BLaER1 treated with 17β-estradiol and CSF1 and Interleukin-3, amounts not matched to agents 10 nM and 100 nM (cell line): ENCODE measurements around the gene ZSCAN31.

Source experiments
- H3K27ac ChIP-seq, 11 experiments: shearing (Covaris generic); formaldehyde crosslinking; 2 replicates each; pipeline ENCODE4 v1.8.1; 2022
- H3K27me3 ChIP-seq, 11 experiments: shearing (Covaris generic); formaldehyde crosslinking; 2 replicates each; pipeline ENCODE4 v1.8.1; 2022
- H3K36me3 ChIP-seq, 11 experiments: shearing (Covaris generic); formaldehyde crosslinking; 2 replicates each; pipeline ENCODE4 v1.8.1; 2022
- H3K4me1 ChIP-seq, 10 experiments: shearing (Covaris generic); formaldehyde crosslinking; 2 replicates each; pipeline ENCODE4 v1.8.1; 2022
- H3K4me2 ChIP-seq, 11 experiments: shearing (Covaris generic); formaldehyde crosslinking; 2 replicates each; pipeline ENCODE4 v1.8.1; 2022
- H3K4me3 ChIP-seq, 10 experiments: shearing (Covaris generic); formaldehyde crosslinking; 2 replicates each; pipeline ENCODE4 v1.8.1; 2022
- H3K9ac ChIP-seq, 11 experiments: shearing (Covaris generic); formaldehyde crosslinking; 2 replicates each; pipeline ENCODE4 v1.8.1; 2022
- H3K9me3 ChIP-seq, 11 experiments: shearing (Covaris generic); formaldehyde crosslinking; replicated peaks in 1 of 11; 2 replicates each; pipeline ENCODE4 v1.8.1; 2022
- H4K20me1 ChIP-seq, 11 experiments: shearing (Covaris generic); formaldehyde crosslinking; 2 replicates each; pipeline ENCODE4 v1.8.1; 2022
- Cebpa-rat ChIP-seq, 11 experiments: shearing (Covaris generic); IDR thresholded peaks; 2 replicates each; pipeline ENCODE4 v1.8.1; 2022

ZSCAN31 gene

DNA sequence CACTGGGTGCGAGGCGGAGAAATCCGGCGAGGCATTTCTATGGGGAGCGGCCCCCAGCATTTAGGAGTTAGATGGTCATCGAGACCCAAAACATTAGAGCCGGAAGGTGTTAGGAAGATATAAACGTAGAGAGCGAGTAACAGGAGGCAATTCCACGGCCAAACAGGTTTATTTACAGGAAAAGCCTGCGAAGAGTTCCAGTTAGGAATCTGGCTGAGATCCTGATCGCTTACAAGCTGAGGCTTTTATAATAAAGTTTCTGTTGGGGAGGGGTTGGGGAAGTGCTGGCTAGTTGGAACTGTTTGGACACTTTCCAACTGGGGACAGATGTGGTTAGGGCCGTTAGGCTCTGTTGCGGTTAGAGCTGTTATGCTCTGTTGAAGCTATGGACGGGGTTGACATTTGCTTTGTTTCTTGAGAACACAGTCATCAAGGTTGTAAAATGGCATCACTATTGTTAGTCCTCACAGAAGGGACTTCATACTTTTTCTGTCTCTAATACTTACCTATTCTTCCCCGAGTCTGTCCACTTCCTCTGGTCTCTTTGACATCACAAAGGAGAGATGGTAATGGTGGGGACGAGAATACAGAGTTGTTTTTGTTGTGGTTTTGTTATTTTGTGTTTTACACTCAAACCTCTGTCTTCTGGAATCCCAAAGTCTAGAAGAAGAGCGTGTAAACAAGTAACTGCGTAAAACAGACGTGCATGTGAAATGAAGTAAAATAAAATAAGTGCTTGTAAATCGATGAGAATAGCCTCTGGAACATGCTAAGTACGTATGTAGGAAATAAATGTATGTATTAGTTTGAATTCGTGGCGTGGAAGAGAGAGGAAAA, 554 bp upstream of the ZSCAN31 start:
- Histone ChIP-seq H3K9ac (peak overlapping the region; percentile 80 to 92 (median 89)), H3K4me2 (peak overlapping the region; percentile 86 to 97 (median 89)), H3K36me3 (peaks cover 0 to 8% (median 0%) of the 10 kb centered on the region in 11 experiments; a peak in 1 of 22 replicates), H3K4me3 (peak overlapping the region; percentile 65 to 88 (median 80)), H3K27me3 (no peaks in the 10 kb centered on the region), H3K9me3 (peaks cover 24 to 56% (median 30%) of the 10 kb centered on the region in 11 experiments), H3K27ac (peak overlapping the region; percentile 73 to 98 (median 94)), H3K4me1 (peaks cover 15 to 43% (median 24%) of the 10 kb centered on the region in 10 experiments), H4K20me1 (no peaks in the 10 kb centered on the region)
- no peak for TF ChIP-seq Cebpa-rat (IDR thresholded peaks at IDR 0.05)

GRCh38 chr6:28335040-28335563, 846 bp downstream of the ZSCAN31 start:
- Histone ChIP-seq H3K9me3 (peaks cover 11 to 46% (median 22%) of the 10 kb centered on the region in 11 experiments), H3K36me3 (peaks cover 0 to 5% (median 0%) of the 10 kb centered on the region in 11 experiments; a peak in 1 of 22 replicates), H3K27me3 (no peaks in the 10 kb centered on the region), H4K20me1 (no peaks in the 10 kb centered on the region), H3K4me1 (peaks cover 15 to 33% (median 24%) of the 10 kb centered on the region in 10 experiments), H3K4me2 (peak overlapping the region; percentile 70 to 97 (median 89)), H3K4me3 (peak overlapping the region; percentile 65 to 88 (median 80)), H3K9ac (peak overlapping the region; percentile 18 to 92 (median 89); a peak in 20 of 22 replicates), H3K27ac (peak overlapping the region in 10 of 11 experiments; percentile 84 to 98 (median 94); a peak in 19 of 22 replicates)
- no peak for TF ChIP-seq Cebpa-rat (IDR thresholded peaks at IDR 0.05)

GRCh38 chr6:28334286-28335039, 1.5 kb downstream of the ZSCAN31 start:
- Histone ChIP-seq H3K4me1 (peaks cover 15 to 33% (median 24%) of the 10 kb centered on the region in 10 experiments), H4K20me1 (no peaks in the 10 kb centered on the region), H3K9me3 (peaks cover 11 to 46% (median 22%) of the 10 kb centered on the region in 11 experiments), H3K36me3 (peaks cover 0 to 2% (median 0%) of the 10 kb centered on the region in 11 experiments; a peak in 2 of 22 replicates), H3K27ac (peak overlapping the region in 9 of 11 experiments; percentile 84 to 98 (median 95); a peak in 15 of 22 replicates), H3K9ac (peak overlapping the region in 7 of 11 experiments; percentile 18 to 90 (median 89); a peak in 11 of 22 replicates), H3K4me3 (peak overlapping the region in 9 of 10 experiments; percentile 71 to 88 (median 82); a peak in 13 of 20 replicates), H3K27me3 (no peaks in the 10 kb centered on the region), H3K4me2 (peak overlapping the region; percentile 70 to 97 (median 89))
- TF ChIP-seq Cebpa-rat (IDR thresholded peaks at IDR 0.05): no peak

DNA sequence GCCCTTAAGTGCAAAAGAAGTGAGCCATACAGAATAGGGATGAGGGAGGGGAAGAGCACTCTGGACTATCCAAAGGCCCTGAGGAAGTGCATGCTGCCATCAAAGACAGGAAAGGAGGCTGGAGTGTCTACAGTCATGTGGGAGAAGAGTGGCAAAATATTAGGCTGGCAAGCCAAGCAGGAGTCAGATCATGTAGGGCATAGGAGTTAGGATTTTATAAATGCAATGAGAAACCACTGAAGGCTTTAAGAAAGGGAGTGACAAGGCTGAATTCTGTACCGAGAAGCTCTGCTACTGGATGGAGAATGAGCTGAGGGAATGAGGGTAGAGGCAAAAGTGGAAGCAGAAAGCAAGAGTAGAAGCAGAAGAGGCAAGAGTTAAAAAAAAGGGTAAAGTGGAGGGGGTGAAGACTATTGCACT, 2.3 kb downstream of the ZSCAN31 start:
- Histone ChIP-seq H3K36me3 (peaks cover 0 to 10% (median 0%) of the 10 kb centered on the region in 11 experiments; a peak in 2 of 22 replicates), H3K27me3 (no peaks in the 10 kb centered on the region), H3K27ac (no peak overlapping the region), H3K4me1 (peaks cover 15 to 33% (median 24%) of the 10 kb centered on the region in 10 experiments), H3K4me2 (no peak overlapping the region; a peak in 1 of 22 replicates), H3K9me3 (peaks cover 16 to 47% (median 25%) of the 10 kb centered on the region in 11 experiments), H3K9ac (no peak overlapping the region), H4K20me1 (no peaks in the 10 kb centered on the region), H3K4me3 (no peak overlapping the region)
- TF ChIP-seq Cebpa-rat (IDR thresholded peaks at IDR 0.05): no peak

DNA sequence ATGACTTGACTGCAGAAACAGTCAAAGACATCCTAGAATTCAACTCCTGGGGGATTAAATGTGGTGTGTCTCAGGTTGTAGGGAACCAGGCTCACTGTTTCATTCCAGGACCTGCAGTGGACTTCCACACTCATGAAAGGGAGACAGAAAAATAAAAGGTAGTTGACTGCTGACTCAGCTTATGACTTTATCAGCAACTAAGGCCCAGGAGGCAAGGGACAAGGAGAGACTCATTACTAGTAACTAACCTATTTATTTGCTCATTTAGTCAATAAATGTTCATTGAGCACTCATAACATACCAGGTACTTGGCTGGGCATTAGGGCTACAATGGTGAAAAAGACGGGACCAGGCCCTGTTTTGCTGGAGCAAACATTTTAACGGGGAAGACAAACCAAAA, 2.9 kb downstream of the ZSCAN31 start:
- TF ChIP-seq Cebpa-rat (IDR thresholded peaks at IDR 0.05): no peak
- Histone ChIP-seq H3K27me3 (no peaks in the 10 kb centered on the region), H3K9me3 (peaks cover 19 to 48% (median 30%) of the 10 kb centered on the region in 11 experiments), H3K9ac (no peak overlapping the region), H3K4me3 (no peak overlapping the region), H3K4me1 (peaks cover 15 to 29% (median 23%) of the 10 kb centered on the region in 10 experiments), H3K36me3 (peaks cover 0 to 10% (median 0%) of the 10 kb centered on the region in 11 experiments; a peak in 2 of 22 replicates), H3K4me2 (no peak overlapping the region), H4K20me1 (no peaks in the 10 kb centered on the region), H3K27ac (no peak overlapping the region)

GRCh38 chr6:28330041-28330440, 5.9 kb downstream of the ZSCAN31 start:
- Histone ChIP-seq H3K27me3 (no peaks in the 10 kb centered on the region), H3K4me1 (peaks cover 3 to 9% (median 7%) of the 10 kb centered on the region in 10 experiments), H4K20me1 (no peaks in the 10 kb centered on the region), H3K36me3 (peaks cover 20 to 34% (median 26%) of the 10 kb centered on the region in 11 experiments; a peak in 21 of 22 replicates), H3K9ac (no peak overlapping the region), H3K4me3 (no peak overlapping the region), H3K27ac (no peak overlapping the region), H3K9me3 (peaks cover 50 to 71% (median 59%) of the 10 kb centered on the region in 11 experiments), H3K4me2 (no peak overlapping the region)
- TF ChIP-seq Cebpa-rat (IDR thresholded peaks at IDR 0.05): no peak

GRCh38 chr6:28326371-28326948, 9.5 kb downstream of the ZSCAN31 start:
- TF ChIP-seq Cebpa-rat (IDR thresholded peaks at IDR 0.05): no peak
- no peaks in the 10 kb centered on the region for H3K4me1 ChIP-seq
- H3K9me3 ChIP-seq: peaks cover 81 to 95% (median 84%) of the 10 kb centered on the region in 11 experiments
- peaks cover 20 to 46% (median 29%) of the 10 kb centered on the region in 11 experiments; a peak in 21 of 22 replicates for H3K36me3 ChIP-seq
- H3K9ac ChIP-seq: no peak overlapping the region
- no peak overlapping the region for H3K27ac ChIP-seq
- H3K4me2 ChIP-seq: no peak overlapping the region
- peak overlapping the region in 7 of 10 experiments; percentile 3 to 29 (median 17); a peak in 5 of 20 replicates for H3K4me3 ChIP-seq
- no peaks in the 10 kb centered on the region for H3K27me3 ChIP-seq
- H4K20me1 ChIP-seq: no peaks in the 10 kb centered on the region

DNA sequence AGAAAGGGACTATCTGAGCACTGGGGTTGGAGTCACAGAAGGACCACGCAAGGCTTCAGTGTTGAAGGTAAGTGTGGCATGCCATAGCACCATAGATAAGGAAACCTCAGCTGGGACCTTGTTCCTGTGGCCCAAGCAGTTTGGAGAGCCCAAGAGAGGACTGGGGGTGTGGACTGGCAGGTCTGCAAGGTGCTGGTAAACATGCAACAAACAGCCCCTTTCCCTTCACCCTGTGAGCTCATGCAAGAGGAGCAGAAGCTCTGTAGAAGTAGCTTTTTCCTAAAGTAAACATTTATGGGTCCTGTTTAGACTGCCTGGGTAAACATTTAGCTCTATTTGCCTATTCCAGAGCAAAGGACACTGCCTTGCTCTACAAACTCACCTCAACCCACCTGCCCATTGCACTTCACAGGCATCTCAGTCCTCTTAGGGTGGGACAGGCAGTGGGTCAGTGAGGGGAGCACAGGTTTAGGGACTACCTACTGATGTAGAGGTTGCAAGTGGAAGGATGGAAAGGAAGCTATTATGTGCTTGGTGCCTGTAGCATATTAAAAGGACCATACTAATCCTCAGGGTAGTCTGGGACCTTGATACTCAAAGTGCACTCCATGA, 12.0 kb downstream of the ZSCAN31 start:
- Histone ChIP-seq H3K9ac (no peak overlapping the region), H3K27ac (no peak overlapping the region)

More for the DNA sequence above, 12.0 kb downstream of the ZSCAN31 start:
- no peaks in the 10 kb centered on the region for H4K20me1 ChIP-seq
- peaks cover 57 to 87% (median 76%) of the 10 kb centered on the region in 11 experiments for H3K9me3 ChIP-seq
- TF ChIP-seq Cebpa-rat (IDR thresholded peaks at IDR 0.05): no peak
- H3K4me3 ChIP-seq: no peak overlapping the region
- no peaks in the 10 kb centered on the region for H3K4me1 ChIP-seq
- H3K4me2 ChIP-seq: no peak overlapping the region
- H3K27me3 ChIP-seq: no peaks in the 10 kb centered on the region
- peaks cover 20 to 38% (median 27%) of the 10 kb centered on the region in 11 experiments; a peak in 21 of 22 replicates for H3K36me3 ChIP-seq
